Uterus (tissue), 2 donors: ENCODE data around the gene CLCN3.

ENCODE experiments used
- POLR2A ChIP-seq, 2 donors: fragments of 450-650 bp; IDR thresholded peaks; one replicate each; pipeline ENCODE4 v1.6.1; 2016; ENCODE audit warnings: antibody characterized with exemption in 2 of 2, mild to moderate bottlenecking in 1 of 2, moderate library complexity in 1 of 2
- TF ChIP-seq, protein P1 (sequence below), 4 experiments: fragments of 200-600 bp in 2 of 4; fragments of 450-650 bp in 2 of 4; sonication (generic) in 2 of 4; IDR thresholded peaks; one replicate each; pipeline ENCODE4 v1.5.1; 2016 to 2019; ENCODE audit warnings: antibody characterized with exemption in 4 of 4, mild to moderate bottlenecking in 2 of 4, moderate library complexity in 1 of 4

DNA sequence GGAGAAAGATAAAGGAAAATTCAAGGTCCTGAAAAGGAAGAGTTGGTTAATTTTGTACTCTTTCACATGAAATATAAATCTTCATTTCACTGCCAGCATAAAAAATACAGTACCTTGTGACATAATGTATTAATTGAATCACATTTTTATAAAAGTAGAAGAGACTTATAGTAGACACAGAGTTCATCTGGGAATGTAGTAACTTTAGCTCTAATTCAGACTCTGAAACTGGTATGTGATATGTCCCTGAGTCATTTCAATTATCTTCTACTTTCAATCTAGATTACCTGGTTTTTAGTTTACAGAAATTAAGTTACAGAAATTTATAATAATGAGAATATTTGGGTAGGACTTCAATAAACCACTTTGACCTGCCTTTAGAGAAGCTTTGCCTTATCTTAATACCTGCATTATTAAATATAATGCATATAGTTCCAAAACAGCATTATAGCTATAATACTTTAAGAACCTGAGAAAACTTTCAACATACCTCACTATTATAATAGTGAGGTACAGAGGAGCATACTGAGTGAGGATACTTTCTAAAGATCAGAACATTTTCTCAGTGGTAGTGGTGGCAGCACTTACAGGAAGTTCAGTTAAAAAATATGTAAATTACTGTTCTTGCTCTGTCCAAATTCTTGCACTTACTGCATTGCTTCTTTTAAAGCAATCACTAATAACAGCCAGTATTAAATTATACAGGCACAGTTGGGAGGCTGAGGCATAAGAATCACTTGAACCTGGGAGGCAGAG lies 19.2 kb upstream of the CLCN3 start:
- no peak for TF ChIP-seq POLR2A (IDR thresholded peaks at IDR 0.05)
- TF ChIP-seq, protein P1, sequence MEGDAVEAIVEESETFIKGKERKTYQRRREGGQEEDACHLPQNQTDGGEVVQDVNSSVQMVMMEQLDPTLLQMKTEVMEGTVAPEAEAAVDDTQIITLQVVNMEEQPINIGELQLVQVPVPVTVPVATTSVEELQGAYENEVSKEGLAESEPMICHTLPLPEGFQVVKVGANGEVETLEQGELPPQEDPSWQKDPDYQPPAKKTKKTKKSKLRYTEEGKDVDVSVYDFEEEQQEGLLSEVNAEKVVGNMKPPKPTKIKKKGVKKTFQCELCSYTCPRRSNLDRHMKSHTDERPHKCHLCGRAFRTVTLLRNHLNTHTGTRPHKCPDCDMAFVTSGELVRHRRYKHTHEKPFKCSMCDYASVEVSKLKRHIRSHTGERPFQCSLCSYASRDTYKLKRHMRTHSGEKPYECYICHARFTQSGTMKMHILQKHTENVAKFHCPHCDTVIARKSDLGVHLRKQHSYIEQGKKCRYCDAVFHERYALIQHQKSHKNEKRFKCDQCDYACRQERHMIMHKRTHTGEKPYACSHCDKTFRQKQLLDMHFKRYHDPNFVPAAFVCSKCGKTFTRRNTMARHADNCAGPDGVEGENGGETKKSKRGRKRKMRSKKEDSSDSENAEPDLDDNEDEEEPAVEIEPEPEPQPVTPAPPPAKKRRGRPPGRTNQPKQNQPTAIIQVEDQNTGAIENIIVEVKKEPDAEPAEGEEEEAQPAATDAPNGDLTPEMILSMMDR (IDR thresholded peaks at IDR 0.05) = no peak
